HCT116 (cell line): Measurements from ENCODE around the gene TSHZ1. TPM values are rescaled to one million over a fixed set of nuclear protein-coding genes. Genes with fewer than 3 reads are reported as not detected.

Source experiments
- ATAC-seq: fragments of 200-7000 bp; cut with Tn5 transposase; 2 replicates; pipeline ENCODE4 v1.9.1; 2020; ENCODE audit warnings: mild to moderate bottlenecking, moderate library complexity
- BruUV-seq: library from RNA; stranded (reverse); fragments of 400-500 nt; replicated peaks from 2 replicates; lab custom pipeline; 2021; lab: Mats Ljungman, UMichigan
- CTCF ChIA-PET: fragments of 300-600 bp; sonication (Branson Sonifier 250); formaldehyde crosslinking; loops from one replicate; lab custom pipeline; 2021; ENCODE audit warnings: antibody characterized with exemption; lab: Charles Lee
- POLR2A ChIA-PET: fragments of 300-600, 350-600 bp; sonication (Branson Sonifier 250); formaldehyde crosslinking; loops from one replicate; lab custom pipeline; 2021; ENCODE audit warnings: antibody characterized with exemption; lab: Charles Lee
- RAD21 ChIA-PET, 2 experiments: fragments of 300-600 bp; sonication (Branson Sonifier 250); formaldehyde crosslinking; loops; one replicate each; lab custom pipeline; 2023; ENCODE audit warnings: low total read pairs in 2 of 2; ENCODE audit not compliant: uncharacterized antibody in 2 of 2, unreplicated experiment in 2 of 2, low non-redundant PET in 1 of 2; lab: Charles Lee
- DNase-seq: peaks from one replicate; pipeline ENCODE4 v3.0.0-alpha.2; 2010; ENCODE audit warnings: low read depth, low spot score
- H2AFZ ChIP-seq: fragments of 200-600 bp; shearing (Covaris generic), sonication (generic); 2 replicates; pipeline ENCODE4 v1.6.1; 2017; ENCODE audit warnings: low read depth, mixed run types, mixed read lengths, antibody characterized with exemption, low read length; ENCODE audit not compliant: poor library complexity, severe bottlenecking
- H3K27ac ChIP-seq: 2 replicates; pipeline ENCODE4 v1.5.1; 2012; ENCODE audit warnings: low read depth, low read length
- H3K27me3 ChIP-seq: fragments of 200-600 bp; sonication (generic); 2 replicates; pipeline ENCODE4 v1.6.1; 2016; ENCODE audit warnings: mixed run types, low read length, mixed read lengths; ENCODE audit not compliant: insufficient read depth
- H3K36me3 ChIP-seq, 2 experiments: fragments of 200-500 bp in 1 of 2; fragments of 200-600 bp in 1 of 2; sonication (Bioruptor generic) in 1 of 2; sonication (generic) in 1 of 2; 2 replicates each; pipeline versions ENCODE4 v1.5.1 to v1.6.1; 2014 to 2016; ENCODE audit warnings: low read length in 2 of 2, inconsistent platforms in 1 of 2, mixed read lengths in 1 of 2, mixed run types in 1 of 2; ENCODE audit not compliant: insufficient read depth in 2 of 2, control insufficient read depth in 1 of 2
- H3K4me1 ChIP-seq, 2 experiments: fragments of 200-600 bp in 1 of 2; sonication (generic) in 1 of 2; 2 replicates each; pipeline versions ENCODE4 v1.5.1 to v1.6.1; 2012 to 2017; ENCODE audit warnings: low read length in 2 of 2, inconsistent platforms in 1 of 2, mild to moderate bottlenecking in 1 of 2, mixed read lengths in 1 of 2, mixed run types in 1 of 2, moderate library complexity in 1 of 2; ENCODE audit not compliant: insufficient read depth in 2 of 2, control insufficient read depth in 1 of 2
- H3K4me2 ChIP-seq: fragments of 200-600 bp; sonication (generic); 2 replicates; pipeline ENCODE4 v1.6.1; 2017; ENCODE audit warnings: mixed run types, low read length, mixed read lengths
- H3K4me3 ChIP-seq, 2 experiments: fragments of 200-600 bp in 1 of 2; sonication (generic) in 1 of 2; replicated peaks in 1 of 2; 2 replicates each; pipeline ENCODE4 v1.5.1; 2011 to 2016; ENCODE audit warnings: low read length in 2 of 2, control low read depth in 1 of 2, low read depth in 1 of 2, mild to moderate bottlenecking in 1 of 2, mixed read lengths in 1 of 2, mixed run types in 1 of 2
- H3K79me2 ChIP-seq: fragments of 200-600 bp; sonication (generic); 2 replicates; pipeline ENCODE4 v1.6.1; 2017; ENCODE audit warnings: mild to moderate bottlenecking, mixed run types, low read length, moderate library complexity, mixed read lengths; ENCODE audit not compliant: insufficient read depth
- H3K9ac ChIP-seq: fragments of 200-600 bp; sonication (generic); 2 replicates; pipeline ENCODE4 v1.6.1; 2016; ENCODE audit warnings: low read length, mixed read lengths
- H3K9me2 ChIP-seq: fragments of 200-600 bp; sonication (generic), shearing (Covaris generic); 2 replicates; pipeline ENCODE4 v1.6.1; 2017; ENCODE audit warnings: mixed run types, mild to moderate bottlenecking, moderate library complexity; ENCODE audit not compliant: insufficient read depth
- H3K9me3 ChIP-seq, 2 experiments: fragments of 200-500 bp in 1 of 2; fragments of 200-600 bp in 1 of 2; sonication (Bioruptor generic) in 1 of 2; sonication (generic) in 1 of 2; 2 replicates each; pipeline ENCODE4 v1.6.1; 2014 to 2017; ENCODE audit warnings: low read length in 2 of 2, mixed read lengths in 2 of 2, inconsistent platforms in 1 of 2, low read depth in 1 of 2, mild to moderate bottlenecking in 1 of 2, mixed run types in 1 of 2, moderate library complexity in 1 of 2; ENCODE audit not compliant: control insufficient read depth in 1 of 2, insufficient read depth in 1 of 2
- H4K20me1 ChIP-seq: fragments of 200-600 bp; sonication (generic), shearing (Covaris generic); 2 replicates; pipeline ENCODE4 v1.6.1; 2017; ENCODE audit warnings: mixed run types, mild to moderate bottlenecking, moderate library complexity; ENCODE audit not compliant: insufficient read depth
- CBX3 ChIP-seq: IDR thresholded peaks from 2 replicates; pipeline ENCODE4 v1.6.1; 2012; ENCODE audit warnings: low read depth
- CEBPB ChIP-seq: IDR thresholded peaks from 2 replicates; pipeline ENCODE4 v1.6.1; 2012; ENCODE audit warnings: low read depth
- EZH2 ChIP-seq: fragments of 200-600 bp; sonication (generic); IDR thresholded peaks from 2 replicates; pipeline ENCODE4 v1.6.1; 2017; ENCODE audit warnings: antibody characterized with exemption, mixed run types
- JUND ChIP-seq: IDR thresholded peaks from 2 replicates; pipeline ENCODE4 v1.6.1; 2012
- POLR2A ChIP-seq: IDR thresholded peaks from 2 replicates; pipeline ENCODE4 v1.7.0; 2011; ENCODE audit warnings: borderline replicate concordance; ENCODE audit not compliant: insufficient read depth, insufficient read length; ENCODE audit errors: extremely low read depth
- ZNF274 ChIP-seq: fragments of 200-500 bp; sonication (Bioruptor generic); IDR thresholded peaks from 2 replicates; pipeline ENCODE4 v1.6.1; 2014; ENCODE audit warnings: mild to moderate bottlenecking, low read depth, low read length, inconsistent platforms
- intact Hi-C: fragments of 100-400 bp; cut with micrococcal nuclease; formaldehyde crosslinking; loops from 2 replicates; pipeline ENCODE4 v1.10.0; 2022
- total RNA-seq: library from RNA; stranded (reverse); gene quantifications from one replicate; pipeline ENCODE4 v1.2.1, GENCODE V29; 2021; ENCODE audit not compliant: unreplicated experiment
- TF ChIP-seq, protein P1 (sequence below): IDR thresholded peaks from 2 replicates; pipeline ENCODE4 v1.6.1; 2012
- TF ChIP-seq, protein P2 (sequence below): IDR thresholded peaks from 2 replicates; pipeline ENCODE4 v1.6.1; 2012; ENCODE audit warnings: low read depth
- TF ChIP-seq, protein P3 (sequence below): IDR thresholded peaks from 2 replicates; pipeline ENCODE4 v1.6.1; 2012

Gene TSHZ1
- total RNA-seq, 1 experiment from 2014 or later, result 5.7 TPM

DNA sequence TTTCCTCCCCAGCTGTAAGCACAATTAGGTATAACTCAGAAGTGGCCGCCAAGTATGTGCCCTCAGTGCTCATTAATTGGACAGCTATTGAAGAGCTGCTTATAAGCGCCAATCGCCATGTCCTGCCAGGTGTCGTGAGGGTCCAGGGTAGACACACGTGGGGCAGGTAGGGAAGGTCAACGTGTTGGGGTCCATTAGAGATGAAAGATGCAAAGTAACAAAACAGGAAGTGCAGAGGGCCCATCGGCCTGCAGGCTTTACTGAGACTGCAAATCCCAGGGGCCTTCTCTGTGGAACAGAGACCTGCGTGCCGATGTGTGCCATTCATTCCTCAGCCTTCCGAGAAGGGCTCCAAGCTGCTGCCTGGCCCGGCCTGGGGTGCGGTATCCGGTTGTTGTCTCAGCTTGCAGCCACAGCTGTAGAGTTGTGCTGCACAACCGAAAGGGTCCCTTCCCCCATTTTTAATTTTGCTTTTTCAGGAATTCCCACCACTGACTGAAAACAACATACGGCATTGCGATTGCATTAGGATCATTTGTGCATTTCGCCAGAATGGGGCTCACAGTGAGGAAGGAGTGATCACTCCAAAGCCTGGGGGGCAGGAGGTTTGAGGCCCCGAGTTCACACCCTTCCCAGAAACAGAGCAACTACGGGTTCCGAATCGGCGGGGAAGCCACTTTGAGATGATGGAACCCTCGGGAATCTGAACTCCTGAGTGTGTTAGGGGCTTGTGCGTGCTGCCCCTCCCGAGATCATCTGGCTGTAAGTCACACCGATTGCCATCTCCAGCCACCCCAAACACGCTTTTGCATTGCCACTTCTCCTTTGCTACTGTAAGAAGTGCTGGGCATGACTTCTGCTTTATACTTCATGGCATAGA lies 94.3 kb downstream of the TSHZ1 start (continued):
- TF ChIP-seq, protein P1, sequence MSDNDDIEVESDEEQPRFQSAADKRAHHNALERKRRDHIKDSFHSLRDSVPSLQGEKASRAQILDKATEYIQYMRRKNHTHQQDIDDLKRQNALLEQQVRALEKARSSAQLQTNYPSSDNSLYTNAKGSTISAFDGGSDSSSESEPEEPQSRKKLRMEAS, result no peak
- TF ChIP-seq JUND (no peak), CBX3 (no peak), POLR2A (no peak), CEBPB (no peak)
- TF ChIP-seq, protein P2, sequence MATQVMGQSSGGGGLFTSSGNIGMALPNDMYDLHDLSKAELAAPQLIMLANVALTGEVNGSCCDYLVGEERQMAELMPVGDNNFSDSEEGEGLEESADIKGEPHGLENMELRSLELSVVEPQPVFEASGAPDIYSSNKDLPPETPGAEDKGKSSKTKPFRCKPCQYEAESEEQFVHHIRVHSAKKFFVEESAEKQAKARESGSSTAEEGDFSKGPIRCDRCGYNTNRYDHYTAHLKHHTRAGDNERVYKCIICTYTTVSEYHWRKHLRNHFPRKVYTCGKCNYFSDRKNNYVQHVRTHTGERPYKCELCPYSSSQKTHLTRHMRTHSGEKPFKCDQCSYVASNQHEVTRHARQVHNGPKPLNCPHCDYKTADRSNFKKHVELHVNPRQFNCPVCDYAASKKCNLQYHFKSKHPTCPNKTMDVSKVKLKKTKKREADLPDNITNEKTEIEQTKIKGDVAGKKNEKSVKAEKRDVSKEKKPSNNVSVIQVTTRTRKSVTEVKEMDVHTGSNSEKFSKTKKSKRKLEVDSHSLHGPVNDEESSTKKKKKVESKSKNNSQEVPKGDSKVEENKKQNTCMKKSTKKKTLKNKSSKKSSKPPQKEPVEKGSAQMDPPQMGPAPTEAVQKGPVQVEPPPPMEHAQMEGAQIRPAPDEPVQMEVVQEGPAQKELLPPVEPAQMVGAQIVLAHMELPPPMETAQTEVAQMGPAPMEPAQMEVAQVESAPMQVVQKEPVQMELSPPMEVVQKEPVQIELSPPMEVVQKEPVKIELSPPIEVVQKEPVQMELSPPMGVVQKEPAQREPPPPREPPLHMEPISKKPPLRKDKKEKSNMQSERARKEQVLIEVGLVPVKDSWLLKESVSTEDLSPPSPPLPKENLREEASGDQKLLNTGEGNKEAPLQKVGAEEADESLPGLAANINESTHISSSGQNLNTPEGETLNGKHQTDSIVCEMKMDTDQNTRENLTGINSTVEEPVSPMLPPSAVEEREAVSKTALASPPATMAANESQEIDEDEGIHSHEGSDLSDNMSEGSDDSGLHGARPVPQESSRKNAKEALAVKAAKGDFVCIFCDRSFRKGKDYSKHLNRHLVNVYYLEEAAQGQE, result no peak

DNA sequence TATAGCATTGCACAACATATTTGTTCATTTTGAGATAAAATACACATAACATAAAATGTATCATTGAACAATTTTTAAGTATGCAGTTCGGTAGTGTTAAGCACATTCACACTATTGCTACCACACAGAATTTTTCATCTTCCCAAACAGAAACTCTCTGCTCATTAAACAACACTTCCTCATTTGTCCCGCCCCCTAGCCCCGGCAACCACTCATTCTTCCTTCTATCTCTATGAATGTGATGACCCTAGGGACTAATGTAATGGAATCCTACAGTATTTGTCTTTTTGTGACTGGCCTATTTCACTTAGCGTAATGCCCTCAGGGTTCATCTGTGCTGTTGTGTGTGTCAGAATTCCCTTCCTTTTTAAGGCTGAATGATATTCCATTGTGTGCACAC lies 95.4 kb downstream of the TSHZ1 start:
- Histone ChIP-seq H4K20me1 (no peaks in the 10 kb centered on the region), H3K9me3 (no peaks in the 10 kb centered on the region), H3K27me3 (no peaks in the 10 kb centered on the region), H3K4me2 (no peak overlapping the region), H3K4me1 (no peaks in the 10 kb centered on the region), H3K9me2 (no peaks in the 10 kb centered on the region), H2AFZ (no peak overlapping the region), H3K27ac (no peak overlapping the region), H3K36me3 (no peaks in the 10 kb centered on the region), H3K4me3 (no peak overlapping the region), H3K79me2 (no peaks in the 10 kb centered on the region), H3K9ac (no peak overlapping the region)
- ChIA-PET RAD21 (no interaction called here), CTCF (no interaction called here), POLR2A (no interaction called here)
- BruUV-seq, result no TSS peak
- ATAC-seq, result no peak
- no peak for TF ChIP-seq EZH2
- TF ChIP-seq, protein P3, sequence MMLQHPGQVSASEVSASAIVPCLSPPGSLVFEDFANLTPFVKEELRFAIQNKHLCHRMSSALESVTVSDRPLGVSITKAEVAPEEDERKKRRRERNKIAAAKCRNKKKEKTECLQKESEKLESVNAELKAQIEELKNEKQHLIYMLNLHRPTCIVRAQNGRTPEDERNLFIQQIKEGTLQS, result no peak
- TF ChIP-seq, protein P1, result no peak
- TF ChIP-seq, protein P2, result no peak
- no peak for TF ChIP-seq ZNF274
- no peak for TF ChIP-seq CEBPB
- no peak for DNase-seq
- intact Hi-C loops, result no loop called here
